Skin of body (tissue), 1 donor: ENCODE results near the gene LRRC15. TPM values are rescaled to one million over a fixed set of nuclear protein-coding genes. Genes with fewer than 3 reads are reported as not detected.

Experiments
- total RNA-seq: library from RNA; depleted of rRNA; stranded (reverse); fragments of >200 nt; gene quantifications from one replicate; pipeline ENCODE4 v1.2.3, GENCODE V29; 2014

LRRC15 gene
- total RNA-seq, 1 donor from 2014 or later = 23.6 TPM

Other genes with a start within 250 kb of the LRRC15 start
- 53.8 TPM for gene HES1, start 233.6 kb downstream of the LRRC15 start, total RNA-seq
- 0.10 TPM for gene CPN2, start 18.4 kb downstream of the LRRC15 start, total RNA-seq
- gene GP5, start 29.5 kb upstream of the LRRC15 start, total RNA-seq = 0.39 TPM
- gene ATP13A3, start 117.3 kb upstream of the LRRC15 start, total RNA-seq = 73.5 TPM